Keratinocyte (primary cell): ENCODE data around the gene MYLIP. TPM values are rescaled to one million over a fixed set of nuclear protein-coding genes. Genes with fewer than 3 reads are reported as not detected.

ENCODE experiments used
- DNase-seq: peaks from one replicate; pipeline ENCODE4 v3.0.0-alpha.2; 2011; ENCODE audit warnings: low read depth, missing footprints, low spot score
- FAIRE-seq: peaks from 2 replicates; lab custom pipeline; 2011; peaks lifted over from hg19 to GRCh38; lab: Jason Lieb, UNC
- H2AFZ ChIP-seq: 2 replicates; pipeline ENCODE4 v1.6.0; 2012; ENCODE audit warnings: low read length, control low read depth, inconsistent platforms; ENCODE audit not compliant: control insufficient read depth
- H3K27ac ChIP-seq: 2 replicates; pipeline ENCODE4 v1.5.1; 2011; ENCODE audit warnings: low read length; ENCODE audit not compliant: control insufficient read depth, insufficient read depth
- H3K27me3 ChIP-seq: 3 replicates; pipeline ENCODE4 v1.6.0; 2011; ENCODE audit warnings: low read length; ENCODE audit not compliant: control insufficient read depth, insufficient read depth; ENCODE audit errors: extremely low read depth
- H3K36me3 ChIP-seq, 2 experiments: 2 replicates in 1 of 2; 3 replicates in 1 of 2; pipeline ENCODE4 v1.5.1; 2011; ENCODE audit warnings: low read length in 2 of 2, mild to moderate bottlenecking in 1 of 2; ENCODE audit not compliant: control insufficient read depth in 2 of 2, insufficient read depth in 2 of 2; ENCODE audit errors: extremely low read depth in 1 of 2
- H3K4me1 ChIP-seq: 3 replicates; pipeline ENCODE4 v1.5.1; 2011; ENCODE audit warnings: low read length; ENCODE audit not compliant: control insufficient read depth, insufficient read depth; ENCODE audit errors: extremely low read depth
- H3K4me2 ChIP-seq: 3 replicates; pipeline ENCODE4 v1.6.0; 2011; ENCODE audit warnings: low read depth, low read length; ENCODE audit not compliant: control insufficient read depth, insufficient read depth; ENCODE audit errors: extremely low read depth
- H3K4me3 ChIP-seq, 3 experiments: fragments of 200-600 bp in 1 of 3; sonication (generic) in 1 of 3; 2 replicates in 2 of 3; 3 replicates in 1 of 3; pipeline ENCODE4 v1.5.1; 2011 to 2016; ENCODE audit warnings: low read length in 3 of 3, mild to moderate bottlenecking in 3 of 3, control low read depth in 2 of 3, inconsistent platforms in 1 of 3, low read depth in 1 of 3, mixed read lengths in 1 of 3, mixed run types in 1 of 3, moderate library complexity in 1 of 3; ENCODE audit not compliant: control insufficient read depth in 2 of 3, insufficient read depth in 2 of 3; ENCODE audit errors: extremely low read depth in 1 of 3
- H3K79me2 ChIP-seq: 2 replicates; pipeline ENCODE4 v1.6.0; 2012; ENCODE audit warnings: low read length; ENCODE audit not compliant: control insufficient read depth, insufficient read depth
- H3K9ac ChIP-seq: 3 replicates; pipeline ENCODE4 v1.6.0; 2011; ENCODE audit warnings: low read length; ENCODE audit not compliant: control insufficient read depth, insufficient read depth; ENCODE audit errors: extremely low read depth
- H3K9me1 ChIP-seq: 3 replicates; pipeline ENCODE4 v1.6.0; 2011; ENCODE audit warnings: low read length; ENCODE audit not compliant: control insufficient read depth, insufficient read depth; ENCODE audit errors: extremely low read depth
- H3K9me3 ChIP-seq: 2 replicates; pipeline ENCODE4 v1.5.1; 2012; ENCODE audit warnings: low read depth, low read length; ENCODE audit not compliant: control insufficient read depth
- H4K20me1 ChIP-seq: 3 replicates; pipeline ENCODE4 v1.6.0; 2011; ENCODE audit warnings: low read length; ENCODE audit not compliant: control insufficient read depth, insufficient read depth; ENCODE audit errors: extremely low read depth
- EZH2 ChIP-seq: IDR thresholded peaks from one replicate; pipeline ENCODE4 v1.6.1; 2012; ENCODE audit warnings: inconsistent platforms, mild to moderate bottlenecking, low read length, moderate library complexity
- dilution Hi-C: fragments of 300-500 bp; cut with MboI; formaldehyde crosslinking; loops from one replicate; pipeline ENCODE4 v1.7.0; 2020; ENCODE audit warnings: low sequenced_read_pairs; ENCODE audit not compliant: extremely low pct_ligation_motif_present
- polyA plus RNA-seq, 5 experiments: library from polyadenylated mRNA; depleted of rRNA in 3 of 5; stranded (reverse) in 3 of 5; stranded (forward) in 1 of 5; unstranded in 1 of 5; fragments of >200 nt; gene quantifications; 1 replicate in 1 of 5; 2 replicates in 3 of 5; 3 replicates in 1 of 5; pipeline versions ENCODE4 v1.2.1 to v1.2.3, GENCODE V29; 2011 to 2012; ENCODE audit warnings: missing spikeins in 2 of 5, low read depth in 1 of 5, low replicate concordance in 1 of 5
- TF ChIP-seq, protein P1 (sequence below), 3 experiments: IDR thresholded peaks in 1 of 3; conservative IDR thresholded peaks in 1 of 3; optimal IDR thresholded peaks in 1 of 3; 2 replicates in 2 of 3; 3 replicates in 1 of 3; pipeline versions ENCODE3 to v1.5.1; 2011; ENCODE audit warnings: low read length in 3 of 3, mild to moderate bottlenecking in 3 of 3, moderate library complexity in 2 of 3, control low read depth in 1 of 3, inconsistent platforms in 1 of 3; ENCODE audit not compliant: insufficient read depth in 2 of 3; ENCODE audit errors: extremely low read depth in 1 of 3

MYLIP gene
- polyA plus RNA-seq, 1 donor (not counting 4 experiments of a cell fraction or from before 2014, with no cell fraction given), result 5.8 TPM

DNA sequence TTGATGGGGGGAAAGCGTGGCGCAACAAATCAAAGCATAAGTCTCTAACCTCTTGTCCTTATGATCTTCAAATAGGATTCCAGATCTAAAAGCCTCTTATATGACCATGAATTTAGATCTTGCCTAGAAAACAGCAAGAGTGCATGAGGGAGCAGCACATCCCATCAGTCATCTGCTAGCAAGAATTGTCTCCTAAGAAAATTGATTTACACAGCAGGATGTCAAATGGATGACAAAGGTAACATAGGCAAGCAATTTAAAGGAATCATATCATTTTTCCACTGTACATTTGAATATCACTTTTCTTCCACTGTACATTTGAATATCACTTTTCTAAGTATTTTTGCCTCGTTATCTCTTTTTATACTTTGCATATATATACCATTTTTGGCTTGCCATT is 7.5 kb upstream of the MYLIP start:
- no peak overlapping the region for H3K4me3 ChIP-seq
- DNase-seq, result no peak
- no peak for TF ChIP-seq EZH2
- TF ChIP-seq, protein P1, sequence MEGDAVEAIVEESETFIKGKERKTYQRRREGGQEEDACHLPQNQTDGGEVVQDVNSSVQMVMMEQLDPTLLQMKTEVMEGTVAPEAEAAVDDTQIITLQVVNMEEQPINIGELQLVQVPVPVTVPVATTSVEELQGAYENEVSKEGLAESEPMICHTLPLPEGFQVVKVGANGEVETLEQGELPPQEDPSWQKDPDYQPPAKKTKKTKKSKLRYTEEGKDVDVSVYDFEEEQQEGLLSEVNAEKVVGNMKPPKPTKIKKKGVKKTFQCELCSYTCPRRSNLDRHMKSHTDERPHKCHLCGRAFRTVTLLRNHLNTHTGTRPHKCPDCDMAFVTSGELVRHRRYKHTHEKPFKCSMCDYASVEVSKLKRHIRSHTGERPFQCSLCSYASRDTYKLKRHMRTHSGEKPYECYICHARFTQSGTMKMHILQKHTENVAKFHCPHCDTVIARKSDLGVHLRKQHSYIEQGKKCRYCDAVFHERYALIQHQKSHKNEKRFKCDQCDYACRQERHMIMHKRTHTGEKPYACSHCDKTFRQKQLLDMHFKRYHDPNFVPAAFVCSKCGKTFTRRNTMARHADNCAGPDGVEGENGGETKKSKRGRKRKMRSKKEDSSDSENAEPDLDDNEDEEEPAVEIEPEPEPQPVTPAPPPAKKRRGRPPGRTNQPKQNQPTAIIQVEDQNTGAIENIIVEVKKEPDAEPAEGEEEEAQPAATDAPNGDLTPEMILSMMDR (optimal IDR thresholded peaks at IDR 0.05 in 1 of 3, IDR thresholded peaks at IDR 0.05 in 1 of 3, conservative IDR thresholded peaks at IDR 0.05 in 1 of 3; ENCODE audit: extremely low read depth in 1 of 3, insufficient read depth in 2 of 3, low read length in 3 of 3), result no peak
- no peaks in the 10 kb centered on the region for H3K79me2 ChIP-seq
- H3K4me2 ChIP-seq, result no peak overlapping the region
- H4K20me1 ChIP-seq, result no peaks in the 10 kb centered on the region
- dilution Hi-C loops, result no loop called here
- no peaks in the 10 kb centered on the region for H3K9me1 ChIP-seq
- H3K9ac ChIP-seq, result no peak overlapping the region
- no peaks in the 10 kb centered on the region for H3K4me1 ChIP-seq
- no peaks in the 10 kb centered on the region for H3K9me3 ChIP-seq
- H2AFZ ChIP-seq, result no peak overlapping the region
- no peaks in the 10 kb centered on the region for H3K36me3 ChIP-seq
- no peak for FAIRE-seq
- no peak overlapping the region for H3K27ac ChIP-seq
- H3K27me3 ChIP-seq, result peaks cover 5% of the 10 kb centered on the region

DNA sequence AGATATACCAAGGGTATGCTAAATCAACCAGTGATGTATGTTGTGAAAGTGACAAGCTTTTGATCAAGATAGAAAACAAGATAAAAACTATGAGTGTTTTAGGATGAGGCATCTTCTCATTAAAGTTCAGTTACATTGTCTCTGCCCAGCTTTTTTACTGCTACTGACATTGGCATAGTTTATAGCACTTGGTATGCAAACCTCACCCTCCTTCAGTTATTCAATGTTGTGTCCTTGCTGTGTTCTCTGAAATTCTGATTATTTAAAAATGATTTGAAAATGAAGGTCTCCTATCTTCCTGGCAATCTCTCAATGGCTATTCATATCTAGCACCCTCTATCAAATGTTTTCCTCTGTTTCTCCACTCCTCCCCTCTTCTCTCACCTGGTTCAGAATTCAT is 6.7 kb upstream of the MYLIP start:
- no peak overlapping the region for H2AFZ ChIP-seq
- peaks cover 9% of the 10 kb centered on the region for H3K27me3 ChIP-seq
- H3K9me1 ChIP-seq, result no peaks in the 10 kb centered on the region
- no peaks in the 10 kb centered on the region for H4K20me1 ChIP-seq
- H3K9me3 ChIP-seq, result no peaks in the 10 kb centered on the region
- H3K27ac ChIP-seq, result no peak overlapping the region
- no peaks in the 10 kb centered on the region for H3K36me3 ChIP-seq
- TF ChIP-seq, protein P1 (optimal IDR thresholded peaks at IDR 0.05 in 1 of 3, IDR thresholded peaks at IDR 0.05 in 1 of 3, conservative IDR thresholded peaks at IDR 0.05 in 1 of 3; ENCODE audit: extremely low read depth in 1 of 3, insufficient read depth in 2 of 3, low read length in 3 of 3), result no peak
- no peak for TF ChIP-seq EZH2
- H3K4me2 ChIP-seq, result no peak overlapping the region
- dilution Hi-C loops, result no loop called here
- DNase-seq (no peak), FAIRE-seq (no peak)
- no peak overlapping the region for H3K4me3 ChIP-seq
- H3K79me2 ChIP-seq, result no peaks in the 10 kb centered on the region
- no peaks in the 10 kb centered on the region for H3K4me1 ChIP-seq
- no peak overlapping the region for H3K9ac ChIP-seq
